GM12878 (cell line): ENCODE data around the gene UBB. TPM values are rescaled to one million over a fixed set of nuclear protein-coding genes. Genes with fewer than 3 reads are reported as not detected.

Experiments used
- ATF3 ChIP-seq: IDR thresholded peaks from 2 replicates; pipeline ENCODE4 v1.6.1; 2011; ENCODE audit warnings: low read depth, mild to moderate bottlenecking, low read length, moderate library complexity, borderline replicate concordance; ENCODE audit errors: extremely low read depth
- BMI1 ChIP-seq: fragments of 450-650 bp; IDR thresholded peaks from 2 replicates; pipeline ENCODE4 v1.6.1; 2016; ENCODE audit warnings: mild to moderate bottlenecking, moderate library complexity, borderline replicate concordance
- CBFB ChIP-seq: IDR thresholded peaks from 2 replicates; pipeline ENCODE4 v1.6.1; 2016; ENCODE audit warnings: antibody characterized with exemption, low read depth
- CBX5 ChIP-seq: sonication (generic); IDR thresholded peaks from 2 replicates; pipeline ENCODE4 v1.6.1; 2016; ENCODE audit warnings: low read depth, moderate library complexity, mild to moderate bottlenecking, inconsistent platforms
- EGR1 ChIP-seq, 2 experiments: IDR thresholded peaks; 1 replicate in 1 of 2; 2 replicates in 1 of 2; pipeline ENCODE4 v1.6.1; 2011 to 2012; ENCODE audit warnings: low read depth in 2 of 2, low read length in 2 of 2, borderline replicate concordance in 1 of 2, mild to moderate bottlenecking in 1 of 2, moderate library complexity in 1 of 2
- ESRRA ChIP-seq: IDR thresholded peaks from 2 replicates; pipeline ENCODE4 v1.6.1; 2012; ENCODE audit warnings: mild to moderate bottlenecking, low read length, improper control_type of control experiment
- EZH2 ChIP-seq: IDR thresholded peaks from 2 replicates; pipeline ENCODE4 v1.6.1; 2012; ENCODE audit warnings: low read depth, mild to moderate bottlenecking, control low read depth, inconsistent platforms, low read length, borderline replicate concordance; ENCODE audit not compliant: control insufficient read depth
- FOXK2 ChIP-seq: fragments of 450-650 bp; IDR thresholded peaks from 2 replicates; pipeline ENCODE4 v1.6.1; 2017; ENCODE audit warnings: mild to moderate bottlenecking, moderate library complexity
- MTA3 ChIP-seq: IDR thresholded peaks from 2 replicates; pipeline ENCODE4 v1.6.1; 2012; ENCODE audit warnings: low read length, inconsistent platforms, borderline replicate concordance
- NBN ChIP-seq: fragments of 450-650 bp; IDR thresholded peaks from 2 replicates; pipeline ENCODE4 v1.6.1; 2016
- PAX5 ChIP-seq: IDR thresholded peaks from 2 replicates; pipeline ENCODE4 v1.6.1; 2011; ENCODE audit warnings: low read depth, low read length, borderline replicate concordance
- PKNOX1 ChIP-seq: fragments of 450-650 bp; IDR thresholded peaks from 2 replicates; pipeline ENCODE4 v1.6.1; 2016; ENCODE audit warnings: mild to moderate bottlenecking
- PRDM15 ChIP-seq: fragments of 450-650 bp; formaldehyde crosslinking; IDR thresholded peaks from 2 replicates; pipeline ENCODE4 v1.4.0; 2020; ENCODE audit warnings: mild to moderate bottlenecking, moderate library complexity
- RCOR1 ChIP-seq: conservative IDR thresholded peaks from 2 replicates; pipeline ENCODE4 v1.6.1; 2012; ENCODE audit warnings: low read depth, low read length, improper control_type of control experiment
- STAT1 ChIP-seq: fragments of 450-650 bp; conservative IDR thresholded peaks from 2 replicates; pipeline ENCODE4 v1.6.1; 2014; ENCODE audit warnings: antibody characterized with exemption, mild to moderate bottlenecking
- SUZ12 ChIP-seq: fragments of 200-600 bp; sonication (generic); IDR thresholded peaks from one replicate; pipeline ENCODE4 v1.6.1; 2018; ENCODE audit warnings: antibody characterized with exemption, mild to moderate bottlenecking; ENCODE audit not compliant: unreplicated experiment
- TBL1XR1 ChIP-seq: IDR thresholded peaks from 2 replicates; pipeline ENCODE4 v1.6.1; 2012; ENCODE audit warnings: low read depth, low read length, improper control_type of control experiment
- YY1 ChIP-seq: IDR thresholded peaks from 2 replicates; pipeline ENCODE4 v1.6.1; 2011; ENCODE audit warnings: low read depth, mild to moderate bottlenecking, low read length
- ZNF207 ChIP-seq: fragments of 450-650 bp; IDR thresholded peaks from 2 replicates; pipeline ENCODE4 v1.6.1; 2014; ENCODE audit warnings: antibody characterized with exemption, mild to moderate bottlenecking, borderline replicate concordance
- ZNF592 ChIP-seq: fragments of 450-650 bp; IDR thresholded peaks from 2 replicates; pipeline ENCODE4 v1.6.1; 2017; ENCODE audit warnings: mild to moderate bottlenecking, moderate library complexity
- polyA plus RNA-seq, 11 experiments: library from polyadenylated mRNA; depleted of rRNA in 4 of 11; unstranded in 6 of 11; stranded (reverse) in 5 of 11; fragments of >200 nt; fragmentation: Nextera tagmentation in 4 of 11; fragmentation: Illumina TruSeq in 1 of 11; extraction: Ambion mirVana in 4 of 11; extraction: Trizol in 1 of 11; gene quantifications; 1 replicate in 1 of 11; 2 replicates in 10 of 11; pipeline versions ENCODE4 v1.2.1 to v1.2.3, GENCODE V29; 2011 to 2016; ENCODE audit warnings: inconsistent platforms in 2 of 11, missing spikeins in 2 of 11, low read depth in 1 of 11
- total RNA-seq, 4 experiments: library from RNA; depleted of rRNA in 3 of 4; stranded (reverse); fragments of >200 nt in 3 of 4; fragmentation: Illumina TruSeq in 1 of 4; extraction: Trizol in 1 of 4; gene quantifications; 2 replicates each; pipeline versions ENCODE4 v1.2.1 to v1.2.3, GENCODE V29; 2013 to 2021

UBB gene
- total and polyA plus RNA-seq, 10 of the 15 experiments (the other 5 are each of a cell fraction or from before 2014, with no cell fraction given) = 1,133 to 4,246 (median 2,099) TPM

- TF ChIP-seq PRDM15 (CRISPR knock-in tag) (peak; percentile 17; the same call in 1 of the 2 replicates), ATF3 (no peak), FOXK2 (no peak; the same call in 1 of the 2 replicates), ESRRA (peak; percentile 85; the same call in 1 of the 2 replicates), RCOR1 (0 out of 2 replicates have a peak, but pooled peaks have one; percentile 82), EZH2 (no peak), ZNF207 (peak; percentile 95), ZNF592 (no peak), PKNOX1 (peak; percentile 94), EGR1 (IDR thresholded peaks at IDR 0.05; ENCODE audit: borderline replicate concordance in 1 of 2, low read depth in 2 of 2, low read length in 2 of 2) (peak; percentile 63 to 100; a peak in 2 of 3 replicates), STAT1 (peak; percentile 99), PAX5 (peak; percentile 71; the same call in 1 of the 2 replicates), TBL1XR1 (peak; percentile 92), CBX5 (no peak), CBFB (peak; percentile 99), MTA3 (no peak), YY1 (peak; percentile 86), BMI1 (peak; percentile 59; the same call in 1 of the 2 replicates), SUZ12 (no peak), NBN (peak; percentile 96)
Measured at GRCh38 chr17:16380640-16381495, at the start of gene UBB (continued).
